Measurements from ENCODE around the gene SPAAR.

Gene SPAAR

DNA sequence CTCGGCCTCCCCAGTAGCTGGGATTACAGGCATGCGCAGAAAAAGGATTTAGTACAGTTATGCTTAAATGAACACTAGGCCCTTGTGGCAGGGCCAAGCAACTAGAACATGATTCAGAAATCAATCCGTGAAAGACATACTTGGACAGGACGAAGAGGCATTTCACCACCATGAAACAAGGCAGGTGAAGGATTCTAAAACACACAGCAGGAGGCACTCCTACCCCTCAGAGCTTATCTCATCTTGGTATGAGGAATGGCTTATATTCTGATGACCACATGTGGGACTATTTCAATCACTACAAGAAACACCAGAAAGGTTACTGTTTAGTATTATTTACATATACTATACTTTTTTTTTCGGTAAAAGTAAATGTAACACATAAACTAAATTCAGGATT lies 33.0 kb downstream of the SPAAR start:
- no peak overlapping the region for H3K27ac ChIP-seq
- no peaks in the 10 kb centered on the region for H3K9me3 ChIP-seq (ENCODE audit: severe bottlenecking)
- TF ChIP-seq, protein P1, sequence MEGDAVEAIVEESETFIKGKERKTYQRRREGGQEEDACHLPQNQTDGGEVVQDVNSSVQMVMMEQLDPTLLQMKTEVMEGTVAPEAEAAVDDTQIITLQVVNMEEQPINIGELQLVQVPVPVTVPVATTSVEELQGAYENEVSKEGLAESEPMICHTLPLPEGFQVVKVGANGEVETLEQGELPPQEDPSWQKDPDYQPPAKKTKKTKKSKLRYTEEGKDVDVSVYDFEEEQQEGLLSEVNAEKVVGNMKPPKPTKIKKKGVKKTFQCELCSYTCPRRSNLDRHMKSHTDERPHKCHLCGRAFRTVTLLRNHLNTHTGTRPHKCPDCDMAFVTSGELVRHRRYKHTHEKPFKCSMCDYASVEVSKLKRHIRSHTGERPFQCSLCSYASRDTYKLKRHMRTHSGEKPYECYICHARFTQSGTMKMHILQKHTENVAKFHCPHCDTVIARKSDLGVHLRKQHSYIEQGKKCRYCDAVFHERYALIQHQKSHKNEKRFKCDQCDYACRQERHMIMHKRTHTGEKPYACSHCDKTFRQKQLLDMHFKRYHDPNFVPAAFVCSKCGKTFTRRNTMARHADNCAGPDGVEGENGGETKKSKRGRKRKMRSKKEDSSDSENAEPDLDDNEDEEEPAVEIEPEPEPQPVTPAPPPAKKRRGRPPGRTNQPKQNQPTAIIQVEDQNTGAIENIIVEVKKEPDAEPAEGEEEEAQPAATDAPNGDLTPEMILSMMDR (IDR thresholded peaks at IDR 0.05; ENCODE audit: low read depth, low read length), result no peak
- H3K27me3 ChIP-seq (ENCODE audit: insufficient read depth, low read depth, severe bottlenecking), result no peaks in the 10 kb centered on the region
- H3K4me3 ChIP-seq (ENCODE audit: low read depth, low read length), result no peak overlapping the region
- H3K36me3 ChIP-seq, result no peaks in the 10 kb centered on the region
- no peak for DNase-seq

DNA sequence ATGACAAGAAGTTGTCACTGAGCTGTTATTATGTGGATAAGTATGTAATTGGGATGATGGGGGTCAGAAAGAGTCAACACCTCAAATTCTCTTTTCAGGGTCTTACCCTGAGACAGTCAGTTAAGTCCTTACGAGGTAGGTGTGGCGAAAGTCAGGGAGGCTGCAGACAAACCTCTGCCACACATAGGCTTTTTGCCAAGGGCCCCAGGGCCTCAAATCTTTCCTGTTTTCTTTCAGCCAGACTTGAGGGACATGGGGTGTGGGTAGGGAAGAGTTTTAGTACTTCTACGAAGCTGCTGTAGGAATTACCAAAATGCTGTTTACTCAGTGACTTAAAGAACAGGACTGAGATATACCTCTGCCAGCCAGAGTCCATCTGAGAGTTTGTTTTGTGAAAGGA lies 34.9 kb downstream of the SPAAR start:
- no peaks in the 10 kb centered on the region for H3K9me3 ChIP-seq (ENCODE audit: severe bottlenecking)
- TF ChIP-seq, protein P1 (IDR thresholded peaks at IDR 0.05; ENCODE audit: low read depth, low read length), result no peak
- H3K27ac ChIP-seq, result no peak overlapping the region
- H3K36me3 ChIP-seq, result no peaks in the 10 kb centered on the region
- no peaks in the 10 kb centered on the region for H3K27me3 ChIP-seq (ENCODE audit: insufficient read depth, low read depth, severe bottlenecking)
- DNase-seq, result no peak
- no peak overlapping the region for H3K4me3 ChIP-seq (ENCODE audit: low read depth, low read length)

DNA sequence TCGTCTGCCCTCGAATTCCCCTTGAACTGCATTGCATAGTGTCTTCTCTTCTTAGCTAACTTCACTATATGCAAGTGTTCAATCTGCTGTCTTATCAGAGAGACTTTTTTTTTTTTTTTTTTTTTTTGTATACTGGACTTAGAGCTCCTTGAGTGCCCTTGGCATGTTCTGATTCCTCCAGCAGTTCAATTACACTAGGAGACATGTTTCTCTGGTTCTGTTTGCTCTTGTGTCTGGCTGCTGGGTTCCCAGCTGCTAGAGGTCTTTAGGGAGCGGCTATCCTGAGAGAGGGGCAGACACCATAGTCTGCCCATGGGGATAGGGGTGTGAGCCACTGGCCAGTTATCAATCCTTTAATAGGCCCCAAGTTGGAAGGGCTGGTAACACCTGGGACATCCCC lies 35.6 kb downstream of the SPAAR start:
- Histone ChIP-seq H3K27me3 (ENCODE audit: insufficient read depth, low read depth, severe bottlenecking) (no peaks in the 10 kb centered on the region), H3K9me3 (ENCODE audit: severe bottlenecking) (no peaks in the 10 kb centered on the region), H3K27ac (no peak overlapping the region), H3K36me3 (no peaks in the 10 kb centered on the region), H3K4me3 (ENCODE audit: low read depth, low read length) (no peak overlapping the region)
- DNase-seq, result no peak
- TF ChIP-seq, protein P1 (IDR thresholded peaks at IDR 0.05; ENCODE audit: low read depth, low read length), result no peak

DNA sequence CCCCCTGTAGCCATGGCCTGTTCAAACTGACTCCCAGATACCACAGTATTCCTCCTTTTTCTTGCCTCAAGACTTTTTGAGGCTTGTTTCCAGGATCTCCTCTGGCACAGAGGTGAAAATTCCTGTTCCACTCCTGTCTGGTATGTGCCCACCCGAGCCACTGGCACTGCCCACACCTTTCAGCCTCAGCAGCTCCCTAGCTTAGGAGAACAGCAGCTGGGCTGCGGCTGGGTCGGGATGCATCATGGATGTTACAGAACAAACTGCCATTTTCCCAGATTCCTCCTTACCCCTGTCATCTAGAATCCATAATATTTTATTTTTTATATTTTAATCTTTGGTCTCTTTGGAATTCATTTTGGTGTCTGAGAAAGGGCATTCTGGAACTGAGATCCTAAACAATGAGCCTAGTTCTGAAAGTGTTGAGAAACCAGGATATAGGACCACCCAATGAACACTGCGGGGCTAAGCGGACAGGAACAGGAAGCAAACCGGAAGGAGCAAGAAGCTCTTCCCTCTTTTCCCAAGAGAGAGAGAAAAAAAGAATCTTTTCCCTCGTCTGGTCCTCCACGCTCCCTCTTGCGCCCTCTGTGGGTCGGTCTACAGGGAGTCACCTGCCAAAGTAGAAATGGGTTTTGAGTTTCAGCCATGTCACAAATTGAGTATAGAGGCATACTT lies 36.2 kb downstream of the SPAAR start:
- TF ChIP-seq, protein P1 (IDR thresholded peaks at IDR 0.05; ENCODE audit: low read depth, low read length), result peak; percentile 78
- no peaks in the 10 kb centered on the region for H3K9me3 ChIP-seq (ENCODE audit: severe bottlenecking)
- peak overlapping the region; percentile 32 for H3K4me3 ChIP-seq (ENCODE audit: low read depth, low read length)
- H3K36me3 ChIP-seq, result no peaks in the 10 kb centered on the region
- peak; percentile 91 for DNase-seq
- peak overlapping the region; percentile 57 for H3K27ac ChIP-seq
- no peaks in the 10 kb centered on the region for H3K27me3 ChIP-seq (ENCODE audit: insufficient read depth, low read depth, severe bottlenecking)

DNA sequence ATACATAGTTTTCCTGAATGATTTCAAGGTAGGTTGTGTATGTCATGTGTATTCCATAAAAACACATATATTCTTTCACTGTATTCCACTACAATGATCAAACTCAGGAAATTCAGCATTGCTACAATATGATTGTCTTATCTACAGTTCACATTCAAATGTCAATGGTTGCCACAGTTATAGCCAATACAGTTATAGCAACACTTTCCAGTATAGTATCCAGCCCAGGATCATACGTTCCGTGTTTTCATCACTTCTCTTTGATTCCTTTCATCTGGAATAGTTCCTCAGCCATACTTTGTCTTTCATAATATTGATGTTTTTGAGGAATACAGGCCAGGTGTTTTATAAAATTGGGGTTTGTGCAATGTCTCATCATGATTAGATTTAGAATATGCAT lies 39.2 kb downstream of the SPAAR start:
- TF ChIP-seq, protein P1 (IDR thresholded peaks at IDR 0.05; ENCODE audit: low read depth, low read length), result no peak
- Histone ChIP-seq H3K4me3 (ENCODE audit: low read depth, low read length) (no peak overlapping the region), H3K27ac (no peak overlapping the region), H3K36me3 (no peaks in the 10 kb centered on the region), H3K27me3 (ENCODE audit: insufficient read depth, low read depth, severe bottlenecking) (no peaks in the 10 kb centered on the region), H3K9me3 (ENCODE audit: severe bottlenecking) (no peaks in the 10 kb centered on the region)
- no peak for DNase-seq

DNA sequence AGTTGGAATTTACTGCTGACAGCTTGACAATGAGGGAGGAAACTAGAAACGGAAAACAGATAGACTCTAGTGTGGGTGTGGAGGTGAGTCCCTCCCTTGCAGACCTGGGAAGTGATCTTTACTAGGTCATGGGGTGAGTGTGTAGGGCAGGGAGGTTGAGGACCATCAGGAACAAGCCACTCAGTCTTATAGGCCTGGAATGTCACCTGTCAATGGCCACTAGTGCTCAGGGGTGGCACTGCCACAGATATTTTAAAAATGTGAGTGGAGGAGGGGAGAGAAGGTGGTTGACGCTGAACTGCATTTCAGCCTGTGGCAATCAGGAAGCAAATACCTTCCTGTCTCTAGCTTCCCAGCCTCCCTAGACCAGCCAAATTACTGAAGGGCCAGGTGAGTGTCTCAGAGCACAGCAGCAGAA lies 39.6 kb downstream of the SPAAR start:
- Histone ChIP-seq H3K4me3 (ENCODE audit: low read depth, low read length) (no peak overlapping the region), H3K27me3 (ENCODE audit: insufficient read depth, low read depth, severe bottlenecking) (no peaks in the 10 kb centered on the region), H3K27ac (no peak overlapping the region), H3K9me3 (ENCODE audit: severe bottlenecking) (no peaks in the 10 kb centered on the region), H3K36me3 (no peaks in the 10 kb centered on the region)
- DNase-seq, result no peak
- TF ChIP-seq, protein P1 (IDR thresholded peaks at IDR 0.05; ENCODE audit: low read depth, low read length), result no peak
